HUES64 (cell line): Measurements from ENCODE around the gene LTB4R2.
A peak's percentile ranks its signal among the peaks of the same experiment; 100 is the strongest.

Source experiments
- H3K27ac ChIP-seq: 2 replicates; pipeline ENCODE4 v1.7.0; 2013; ENCODE audit warnings: low read depth, low read length, inconsistent platforms
- H3K27me3 ChIP-seq: 2 replicates; pipeline ENCODE4 v1.6.1; 2013; ENCODE audit warnings: mild to moderate bottlenecking, low read length; ENCODE audit not compliant: insufficient read depth
- H3K36me3 ChIP-seq: 2 replicates; pipeline ENCODE4 v1.6.1; 2013; ENCODE audit warnings: mild to moderate bottlenecking, low read length; ENCODE audit not compliant: insufficient read depth
- H3K4me1 ChIP-seq: 2 replicates; pipeline ENCODE4 v1.6.1; 2013; ENCODE audit warnings: mild to moderate bottlenecking, low read length, moderate library complexity; ENCODE audit not compliant: insufficient read depth
- H3K4me3 ChIP-seq: 2 replicates; pipeline ENCODE4 v1.5.1; 2013; ENCODE audit warnings: mild to moderate bottlenecking, low read length, moderate library complexity
- H3K9ac ChIP-seq: 2 replicates; pipeline ENCODE4 v1.6.1; 2013; ENCODE audit warnings: mild to moderate bottlenecking, low read depth, low read length
- H3K9me3 ChIP-seq: 2 replicates; pipeline ENCODE4 v1.6.1; 2013; ENCODE audit warnings: low read depth, low read length; ENCODE audit not compliant: insufficient read depth
- WGBS: fragments of 150-250, 120-280 bp; methylation state at CpG from one replicate; pipeline ENCODE4 v1.1.7; 2013; ENCODE audit warnings: missing lambda C conversion rate; 5-methylcytosine and 5-hydroxymethylcytosine counted together

LTB4R2 gene

GRCh38 chr14:24335461-24336171 lies 25.7 kb downstream of the LTB4R2 start:
- no peaks in the 10 kb centered on the region for H3K36me3 ChIP-seq
- H3K27me3 ChIP-seq = peaks cover 100% of the 10 kb centered on the region
- no peak overlapping the region for H3K9ac ChIP-seq
- no peaks in the 10 kb centered on the region for H3K4me1 ChIP-seq
- H3K4me3 ChIP-seq = peak overlapping the region; percentile 69; the same call in 1 of the 2 replicates
- WGBS = 54% methylated on average over 9 of the region's 12 CpGs
- no peak overlapping the region for H3K27ac ChIP-seq
- no peaks in the 10 kb centered on the region for H3K9me3 ChIP-seq

GRCh38 chr14:24337144-24337823 lies 27.3 kb downstream of the LTB4R2 start:
- Histone ChIP-seq H3K4me3 (no peak overlapping the region), H3K36me3 (no peaks in the 10 kb centered on the region), H3K9ac (no peak overlapping the region), H3K4me1 (no peaks in the 10 kb centered on the region), H3K9me3 (no peaks in the 10 kb centered on the region), H3K27ac (no peak overlapping the region), H3K27me3 (peaks cover 97% of the 10 kb centered on the region)
- WGBS = 83% methylated on average over 7 of the region's 7 CpGs

- H3K9me3 ChIP-seq = no peaks in the 10 kb centered on the region
- H3K4me1 ChIP-seq = no peaks in the 10 kb centered on the region
- H3K9ac ChIP-seq = no peak overlapping the region
- 90% methylated on average over 8 of the region's 8 CpGs for WGBS
- H3K27me3 ChIP-seq = peaks cover 97% of the 10 kb centered on the region
- H3K27ac ChIP-seq = no peak overlapping the region
- no peaks in the 10 kb centered on the region for H3K36me3 ChIP-seq
- H3K4me3 ChIP-seq = no peak overlapping the region
Measured at GRCh38 chr14:24337824-24338175, 27.9 kb downstream of the LTB4R2 start.

- Histone ChIP-seq H3K36me3 (no peaks in the 10 kb centered on the region), H3K9me3 (no peaks in the 10 kb centered on the region), H3K27ac (no peak overlapping the region), H3K9ac (no peak overlapping the region), H3K4me3 (peak overlapping the region; percentile 66), H3K27me3 (peaks cover 95% of the 10 kb centered on the region), H3K4me1 (no peaks in the 10 kb centered on the region)
- 71% methylated on average over 14 of the region's 14 CpGs for WGBS
Measured at GRCh38 chr14:24338843-24339242, 28.9 kb downstream of the LTB4R2 start.

- H3K9ac ChIP-seq = no peak within 1 kb of the TSS; the same call in 1 of the 2 replicates
- no peaks in the 10 kb centered on the region for H3K9me3 ChIP-seq
- 4% methylated on average over 46 of the region's 51 CpGs for WGBS
- no peaks in the 10 kb centered on the region for H3K36me3 ChIP-seq
- peak within 1 kb of the TSS; percentile 66 for H3K4me3 ChIP-seq
- H3K27me3 ChIP-seq = peaks cover 92% of the 10 kb centered on the region
- H3K27ac ChIP-seq = no peak within 1 kb of the TSS
- H3K4me1 ChIP-seq = no peaks in the 10 kb centered on the region
Measured at GRCh38 chr14:24339284-24340151, 29.6 kb downstream of the LTB4R2 start, which contains the start of gene RIPK3. Gene RIPK3, minus strand, starts transcription at chr14:24339991. Its CDS starts 165 bp downstream, at chr14:24339826.

- Histone ChIP-seq H3K36me3 (no peaks in the 10 kb centered on the region), H3K27ac (no peak overlapping the region), H3K9ac (no peak overlapping the region), H3K9me3 (no peaks in the 10 kb centered on the region), H3K27me3 (peaks cover 86% of the 10 kb centered on the region), H3K4me3 (no peak overlapping the region), H3K4me1 (no peaks in the 10 kb centered on the region)
- 91% methylated on average over 1 of the region's 1 CpG for WGBS
Measured at GRCh38 chr14:24340606-24341005, 30.7 kb downstream of the LTB4R2 start.

- Histone ChIP-seq H3K36me3 (no peaks in the 10 kb centered on the region), H3K27me3 (peaks cover 63% of the 10 kb centered on the region), H3K9me3 (no peaks in the 10 kb centered on the region), H3K4me1 (no peaks in the 10 kb centered on the region), H3K27ac (no peak overlapping the region), H3K9ac (no peak overlapping the region), H3K4me3 (no peak overlapping the region)
- WGBS = 95% methylated on average over 4 of the region's 4 CpGs
Measured at GRCh38 chr14:24342889-24343288, 32.9 kb downstream of the LTB4R2 start.

- no peak overlapping the region for H3K27ac ChIP-seq
- no peak overlapping the region for H3K9ac ChIP-seq
- 83% methylated on average over 7 of the region's 7 CpGs for WGBS
- H3K4me3 ChIP-seq = no peak overlapping the region
- H3K36me3 ChIP-seq = no peaks in the 10 kb centered on the region
- no peaks in the 10 kb centered on the region for H3K4me1 ChIP-seq
- peaks cover 53% of the 10 kb centered on the region for H3K27me3 ChIP-seq
- no peaks in the 10 kb centered on the region for H3K9me3 ChIP-seq
Measured at GRCh38 chr14:24343795-24344660, 34.1 kb downstream of the LTB4R2 start.

GRCh38 chr14:24347134-24347533 lies 37.2 kb downstream of the LTB4R2 start:
- H3K36me3 ChIP-seq = no peaks in the 10 kb centered on the region
- no peak overlapping the region for H3K4me3 ChIP-seq
- no peak overlapping the region for H3K9ac ChIP-seq
- H3K27ac ChIP-seq = no peak overlapping the region
- 40% methylated on average over 1 of the region's 1 CpG for WGBS
- H3K27me3 ChIP-seq = peaks cover 54% of the 10 kb centered on the region
- H3K4me1 ChIP-seq = no peaks in the 10 kb centered on the region
- no peaks in the 10 kb centered on the region for H3K9me3 ChIP-seq

- Histone ChIP-seq H3K4me1 (no peaks in the 10 kb centered on the region), H3K9ac (no peak overlapping the region), H3K9me3 (no peaks in the 10 kb centered on the region), H3K27ac (no peak overlapping the region), H3K36me3 (no peaks in the 10 kb centered on the region), H3K27me3 (peaks cover 49% of the 10 kb centered on the region), H3K4me3 (no peak overlapping the region)
- WGBS = 95% methylated on average over 2 of the region's 2 CpGs
Measured at GRCh38 chr14:24348186-24348585, 38.2 kb downstream of the LTB4R2 start.
